Occipital lobe (tissue), 2 donors: ENCODE results near the gene HOXB8. TPM values are rescaled to one million over a fixed set of nuclear protein-coding genes. Genes with fewer than 3 reads are reported as not detected.

ENCODE experiments used
- DNase-seq: peaks from one replicate; lab custom pipeline; 2025; lab: John Stamatoyannopoulos, UW
- total RNA-seq: library from RNA; depleted of rRNA; stranded (reverse); fragments of >200 nt; gene quantifications from one replicate; pipeline ENCODE4 v1.2.3, GENCODE V29; 2014

The HOXB8 gene
- total RNA-seq, 1 donor from 2014 or later = not detected

- no peak for DNase-seq
These were observed 9.7 kb upstream of the HOXB8 start for GRCh38 chr17:48624544-48625494.

GRCh38 chr17:48624118-48624517 lies 9.0 kb upstream of the HOXB8 start:
- DNase-seq = no peak

DNA sequence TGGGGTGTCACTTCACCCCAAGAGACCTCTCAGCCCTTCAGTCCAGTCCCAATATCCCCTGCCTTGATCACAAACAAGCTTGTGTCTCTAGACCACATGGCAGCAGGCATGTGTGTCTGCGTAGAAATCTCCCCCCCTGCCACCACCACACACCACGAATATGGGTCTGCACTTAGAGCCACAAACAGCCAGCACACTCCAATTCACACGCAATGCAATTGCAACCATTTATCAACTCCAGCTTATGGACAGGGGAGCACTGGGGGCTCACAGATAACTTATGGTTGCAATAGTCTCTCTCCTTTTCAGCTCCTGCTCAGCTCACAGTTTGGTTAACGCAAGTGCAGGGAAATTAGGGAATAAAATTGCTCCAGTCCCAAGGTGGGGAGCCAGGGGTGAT lies 8.5 kb upstream of the HOXB8 start:
- DNase-seq = no peak

DNA sequence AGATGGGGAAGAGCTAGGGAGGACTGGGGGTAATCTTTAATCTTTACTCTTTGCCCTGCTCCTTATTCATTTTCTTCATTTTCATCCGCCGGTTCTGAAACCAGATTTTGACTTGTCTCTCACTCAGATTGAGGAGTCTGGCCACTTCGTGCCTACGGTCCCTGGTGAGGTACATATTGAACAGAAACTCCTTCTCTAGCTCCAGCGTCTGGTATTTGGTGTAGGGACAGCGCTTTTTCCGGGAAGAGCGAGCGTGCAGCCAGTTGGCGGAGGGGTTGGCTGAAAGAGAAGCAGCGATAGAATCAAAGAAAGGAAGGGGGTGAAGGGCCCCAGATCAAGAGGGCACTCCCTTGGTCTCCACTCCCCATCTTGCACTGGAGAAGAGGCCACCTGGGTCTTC lies 7.8 kb upstream of the HOXB8 start:
- DNase-seq = no peak

GRCh38 chr17:48621410-48622392 lies 6.6 kb upstream of the HOXB8 start:
- no peak for DNase-seq

- no peak for DNase-seq
These were observed 5.5 kb upstream of the HOXB8 start for GRCh38 chr17:48620461-48621139.

DNA sequence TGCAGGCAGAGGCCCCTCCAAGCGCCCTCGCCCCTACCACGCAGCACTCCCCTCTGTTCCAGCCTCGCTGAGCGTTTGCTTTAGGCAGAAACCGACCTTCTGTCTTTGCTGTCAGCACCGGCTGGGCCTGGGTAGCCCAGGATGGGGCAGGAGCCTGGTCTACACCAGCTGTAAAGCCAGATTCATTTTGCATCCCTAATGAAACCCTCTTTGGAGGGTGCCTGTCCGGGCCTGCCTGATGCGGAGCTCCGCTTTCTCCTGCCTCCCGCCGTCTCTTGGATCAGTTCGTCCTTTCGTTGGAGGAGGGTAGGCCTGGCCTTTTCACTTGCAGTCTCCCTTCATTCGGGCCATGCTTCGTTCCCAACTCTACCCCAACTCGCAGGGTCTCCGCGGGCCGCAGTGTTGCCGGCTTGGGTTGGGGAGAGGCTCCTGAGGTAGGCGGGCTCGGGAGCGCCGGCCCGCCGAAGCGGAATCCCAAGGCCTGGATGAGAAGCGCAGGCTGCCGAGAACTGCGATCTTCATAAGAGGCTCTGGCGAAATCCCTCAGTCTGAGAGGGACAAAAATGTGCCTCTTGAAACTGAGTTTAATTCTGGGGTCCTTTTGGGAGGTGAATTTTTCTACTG lies 4.8 kb upstream of the HOXB8 start:
- no peak for DNase-seq

DNA sequence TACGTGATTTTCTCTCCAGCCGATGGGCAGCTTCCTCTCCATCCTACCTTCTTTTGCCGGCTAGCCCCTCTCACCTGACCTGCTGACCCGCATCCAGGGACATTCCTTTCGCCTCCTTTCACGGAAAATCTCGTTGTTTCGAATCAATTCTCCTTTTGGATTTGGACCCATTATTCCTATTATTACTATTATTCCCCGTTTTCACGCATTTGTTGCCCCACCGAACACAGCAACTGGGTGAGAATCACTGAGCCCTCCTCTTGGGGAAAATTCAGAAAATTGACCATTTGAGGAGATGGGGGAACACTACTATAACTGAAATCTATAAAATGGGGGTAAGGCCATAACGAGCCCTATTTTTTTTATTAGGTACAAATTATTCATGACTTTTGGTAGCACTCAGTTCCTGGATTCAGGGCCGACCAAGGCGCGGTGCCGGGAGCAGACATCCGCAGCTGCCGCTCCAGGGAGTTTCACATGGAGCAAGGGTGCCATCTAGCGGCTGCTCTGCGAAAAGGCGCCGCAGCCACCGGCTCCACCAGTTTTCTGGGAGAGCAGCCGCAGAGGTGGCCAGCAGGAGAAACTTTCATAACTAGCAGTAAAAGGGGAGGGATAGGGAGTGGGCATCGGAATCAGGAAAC lies 3.3 kb upstream of the HOXB8 start:
- peak; percentile 60 for DNase-seq

DNA sequence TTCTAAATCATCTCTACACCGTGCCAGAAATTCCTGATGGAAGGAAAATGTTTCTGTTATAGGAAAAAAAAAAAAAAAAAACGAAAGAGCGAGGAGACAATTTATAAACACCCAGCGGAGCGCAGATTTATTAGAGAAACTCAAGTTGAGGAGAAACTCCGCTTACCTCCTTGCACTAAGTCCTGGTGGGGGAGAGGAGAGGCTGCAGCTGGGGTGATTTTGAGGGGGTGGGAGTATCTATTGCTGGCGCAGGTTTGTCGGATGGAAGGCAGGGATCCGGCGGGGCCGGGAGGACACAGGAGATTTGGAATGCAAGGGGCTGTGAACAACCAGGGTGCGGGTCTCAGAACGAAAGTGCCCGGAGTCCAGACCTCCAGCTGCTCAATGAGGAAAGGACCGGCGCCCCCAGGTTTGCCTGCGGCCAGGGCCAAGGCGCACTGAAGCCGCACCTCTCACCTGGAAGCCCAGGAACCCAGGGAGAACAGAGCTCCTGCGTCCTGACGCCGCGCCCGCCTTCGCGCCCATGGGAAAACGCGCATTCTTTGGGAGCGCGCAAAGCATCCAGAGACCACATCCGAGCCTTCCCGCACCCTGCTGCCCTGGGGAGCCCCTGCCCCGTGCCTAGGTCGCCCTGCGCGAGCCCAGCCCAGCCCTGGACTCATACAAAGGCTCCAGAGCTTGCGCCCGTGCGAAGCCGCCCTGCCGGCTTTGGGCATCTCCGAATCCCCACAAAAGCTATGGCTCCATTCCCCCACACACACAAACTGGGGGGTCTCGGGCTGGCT lies 2.6 kb upstream of the HOXB8 start:
- no peak for DNase-seq

DNA sequence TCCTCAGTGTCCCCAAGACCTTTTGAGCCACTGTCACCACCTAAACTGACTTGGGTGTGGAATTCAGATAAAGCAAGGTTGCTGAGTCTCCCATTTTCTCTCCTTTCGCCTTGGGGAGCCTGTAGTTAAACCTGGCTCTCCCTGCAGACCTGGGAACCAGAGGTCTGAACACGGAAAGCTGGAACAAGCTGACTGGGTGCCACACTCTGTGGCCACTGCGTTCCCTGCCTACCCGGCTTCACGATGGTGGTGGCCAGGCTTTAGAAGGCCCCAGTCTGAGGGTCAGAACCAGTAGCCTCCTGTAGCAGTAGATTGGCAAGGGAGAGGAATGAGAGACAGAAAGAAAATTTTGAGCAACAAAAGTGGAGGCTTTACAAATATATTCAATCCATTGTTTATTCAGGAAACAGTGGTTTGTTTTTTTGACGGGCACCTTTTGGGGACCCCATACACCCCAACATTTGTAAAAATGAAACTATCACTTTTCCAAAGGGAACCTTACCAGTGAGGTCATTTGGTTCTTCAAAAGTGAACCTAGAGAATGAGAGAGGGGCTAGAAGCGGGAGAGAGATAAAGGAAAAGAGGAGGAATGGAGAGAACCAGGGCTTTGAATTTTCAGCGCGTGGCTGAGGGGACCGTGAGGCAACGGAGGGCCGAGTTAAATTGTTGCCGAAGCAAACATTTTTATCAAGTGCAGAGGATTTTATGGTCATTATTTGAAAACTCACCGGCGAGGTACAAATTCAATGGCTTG lies 1.8 kb upstream of the HOXB8 start:
- DNase-seq = no peak

DNA sequence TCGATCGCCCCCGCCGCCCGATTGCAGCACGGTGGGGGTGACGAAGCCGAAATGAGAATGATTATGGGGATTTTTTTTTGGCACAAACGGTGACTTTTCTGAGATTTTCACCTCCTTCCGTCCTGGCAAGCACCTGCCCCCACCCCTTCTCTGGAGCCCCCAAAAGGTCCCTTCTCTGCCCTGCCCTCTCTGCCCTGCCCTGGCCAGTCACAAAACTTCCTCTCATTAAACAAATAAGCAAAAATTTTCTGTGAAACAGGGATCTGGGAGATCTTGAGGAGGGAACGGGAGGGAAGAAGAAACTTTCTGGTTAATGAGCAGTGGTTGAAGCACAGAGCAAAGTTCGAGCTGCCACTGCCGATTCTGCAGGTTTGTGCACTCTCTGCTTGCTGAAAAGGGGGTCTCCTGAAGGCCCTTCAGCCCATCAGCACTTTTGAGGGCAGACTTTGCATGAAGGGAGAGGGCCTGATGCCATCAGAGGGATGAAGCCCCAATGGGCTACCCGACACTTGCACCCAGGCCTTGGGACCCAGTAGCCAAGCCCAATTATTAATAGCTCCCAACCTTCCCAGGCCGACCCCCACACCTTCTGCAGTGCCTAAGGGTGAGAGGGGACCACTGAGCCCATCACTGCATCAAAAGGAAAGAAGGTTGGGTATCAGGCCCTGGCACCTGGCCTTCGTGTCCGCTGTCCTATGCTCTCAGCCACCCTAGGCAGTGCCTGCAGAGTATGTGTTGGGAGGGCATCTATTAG lies 1.0 kb upstream of the HOXB8 start:
- DNase-seq = no peak

DNA sequence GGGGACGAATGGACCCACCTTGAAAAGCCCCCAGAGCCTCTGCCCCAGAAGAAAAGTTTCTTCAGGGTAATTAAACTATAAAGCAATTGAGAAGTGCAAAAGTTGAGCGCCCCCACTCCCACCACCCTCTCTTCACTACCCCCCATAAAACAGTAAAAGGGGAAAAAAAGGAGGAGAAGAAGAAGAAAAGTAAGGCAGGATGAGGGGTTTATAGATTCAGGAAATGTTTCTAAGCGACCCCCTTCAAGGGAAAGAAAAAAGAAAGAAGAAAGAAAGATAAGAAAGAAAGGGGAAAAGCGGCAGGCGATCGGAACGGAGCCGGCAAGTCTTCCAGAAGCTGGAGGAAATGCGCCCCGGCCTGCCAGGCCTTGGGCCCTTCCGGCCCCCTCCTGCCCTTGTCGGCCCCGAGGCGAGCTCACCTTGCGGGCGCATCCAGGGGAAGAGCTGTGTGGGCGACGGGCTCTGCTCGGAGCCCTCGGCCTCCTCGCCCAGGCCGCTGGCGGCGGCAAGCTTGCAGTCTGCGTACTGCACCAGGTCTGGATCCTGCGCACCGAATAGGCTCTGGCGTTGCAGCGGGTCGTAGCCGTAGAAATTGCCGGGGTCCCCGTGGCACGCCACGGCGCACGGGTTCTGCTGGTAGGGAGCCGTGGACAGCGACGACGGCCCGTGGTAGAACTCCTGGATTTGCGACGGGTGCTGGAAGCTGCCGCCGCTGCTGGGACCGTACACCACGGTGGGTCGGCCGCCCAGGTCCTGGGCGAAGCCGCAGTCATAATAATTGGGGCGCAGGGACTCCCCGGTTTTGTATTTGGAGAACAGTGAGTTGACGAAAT lies 1.0 kb downstream of the HOXB8 start:
- DNase-seq = no peak

DNA sequence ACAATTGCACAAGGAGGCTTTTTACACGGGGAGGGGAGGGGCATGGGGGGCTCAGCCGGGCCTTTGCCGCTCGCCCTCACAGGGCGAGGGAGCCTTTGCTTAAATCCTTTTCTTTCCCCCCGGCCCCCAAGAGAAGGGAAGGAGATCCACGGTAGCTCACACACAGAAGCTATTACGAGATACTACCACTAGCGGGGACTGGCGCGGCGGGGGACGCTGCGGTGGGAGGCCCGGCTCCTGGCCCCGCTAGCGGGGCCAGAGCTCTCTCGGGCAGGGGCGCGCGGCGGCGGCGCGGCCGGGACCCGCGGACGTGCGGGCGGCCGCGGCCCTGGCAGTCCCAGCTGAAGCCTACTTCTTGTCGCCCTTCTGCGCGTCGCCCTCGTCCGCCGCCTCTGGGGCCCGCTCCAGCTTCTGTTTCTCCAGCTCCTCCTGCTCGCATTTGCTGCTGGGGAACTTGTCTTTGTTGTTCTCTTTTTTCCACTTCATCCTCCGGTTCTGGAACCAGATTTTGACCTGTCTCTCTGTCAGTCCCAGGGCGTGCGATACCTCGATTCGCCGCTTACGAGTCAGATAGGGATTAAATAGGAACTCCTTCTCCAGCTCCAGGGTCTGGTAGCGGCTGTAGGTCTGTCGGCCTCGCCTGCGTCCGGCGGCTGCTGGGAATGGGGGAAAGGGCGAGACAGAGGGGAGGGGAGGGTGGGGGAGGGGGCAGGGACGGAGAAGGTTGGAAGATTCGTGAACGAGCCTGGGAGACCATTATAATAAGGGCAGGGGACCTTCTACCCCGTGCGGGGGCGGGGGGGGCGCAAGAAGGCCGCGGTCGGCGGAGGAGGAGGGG lies 2.0 kb downstream of the HOXB8 start:
- no peak for DNase-seq

- DNase-seq = no peak
These were observed 2.6 kb downstream of the HOXB8 start for GRCh38 chr17:48612456-48612853.

GRCh38 chr17:48611681-48612455 lies 3.2 kb downstream of the HOXB8 start:
- DNase-seq = no peak

DNA sequence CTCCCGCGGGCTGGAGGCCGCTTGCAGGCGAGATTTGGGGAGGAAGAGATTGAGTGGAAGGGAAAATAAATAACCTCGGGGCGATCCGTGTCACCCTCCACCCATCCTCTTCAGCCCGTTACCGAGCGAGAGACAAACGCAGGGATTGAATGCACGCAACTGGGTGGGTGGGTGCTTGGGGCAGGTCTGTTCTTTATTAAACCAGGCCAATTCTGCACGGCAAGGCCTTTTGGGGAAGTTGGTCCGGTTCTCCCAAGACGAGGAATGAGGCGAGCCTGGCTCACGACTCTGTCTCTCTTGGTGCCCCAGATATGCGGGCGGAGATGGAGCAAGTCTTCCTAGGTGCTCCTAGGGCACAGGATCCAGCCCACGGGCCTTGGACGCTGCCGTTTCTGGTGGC lies 3.9 kb downstream of the HOXB8 start:
- DNase-seq = no peak
